ENCODE measurements around the gene OR2AG2. TPM values are rescaled to one million over a fixed set of nuclear protein-coding genes. Genes with fewer than 3 reads are reported as not detected.

OR2AG2 gene
- total RNA-seq, 4 donors from 2014 or later: 0.18 to 1.2 (median 0.85) TPM; not detected in 1

GRCh38 chr11:6717426-6717825, 54.4 kb downstream of the OR2AG2 start:
- DNase-seq: no peak
- H3K4me1 ChIP-seq: no peaks in the 10 kb centered on the region
- H3K27me3 ChIP-seq: no peaks in the 10 kb centered on the region
- H3K9me3 ChIP-seq: no peaks in the 10 kb centered on the region
- no peak overlapping the region for H3K4me3 ChIP-seq
- no peak overlapping the region for H3K27ac ChIP-seq
- TF ChIP-seq CTCF (IDR thresholded peaks at IDR 0.05) (no peak), POLR2A (IDR thresholded peaks at IDR 0.05) (no peak)
- H3K36me3 ChIP-seq: no peaks in the 10 kb centered on the region

Other genes starting within 250 kb of the OR2AG2 start
- 10 to 100 TPM; 11.4 to 28.9 (median 17.5) TPM for gene RRP8, start 168.4 kb downstream of the OR2AG2 start, total RNA-seq
- gene ILK, start 168.2 kb downstream of the OR2AG2 start, total RNA-seq: 100 to 1,000 TPM in 2 of 4 donors, 10 to 100 TPM in 2; 81.1 to 121 (median 97.3) TPM
- gene TAF10, start 159.8 kb downstream of the OR2AG2 start, total RNA-seq: 10 to 100 TPM; 55.9 to 90.8 (median 74.5) TPM
- gene TPP1, start 152.6 kb downstream of the OR2AG2 start, total RNA-seq: 100 to 1,000 TPM in 3 of 4 donors, 10 to 100 TPM in 1; 79.2 to 232 (median 134) TPM
- gene DCHS1, start 116.2 kb downstream of the OR2AG2 start, total RNA-seq: 10 to 100 TPM in 2 of 4 donors, 1 to 10 TPM in 2; 2.8 to 12.4 (median 9.7) TPM
- gene MRPL17, start 88.6 kb downstream of the OR2AG2 start, total RNA-seq: 10 to 100 TPM in 3 of 4 donors, 1 to 10 TPM in 1; 6.1 to 20.8 (median 16.6) TPM
- not detected for gene OR2AG1, start 11.0 kb upstream of the OR2AG2 start, total RNA-seq
- under 1 TPM in 2 of 4 donors, not detected in 2; 0.40 to 0.70 TPM for gene OR6A2, start 27.7 kb upstream of the OR2AG2 start, total RNA-seq
- gene OR10A5, start 73.7 kb upstream of the OR2AG2 start, total RNA-seq: not detected
- gene OR10A2, start 91.1 kb upstream of the OR2AG2 start, total RNA-seq: not detected
- not detected for gene OR10A4, start 104.6 kb upstream of the OR2AG2 start, total RNA-seq
- gene OR2D2, start 120.5 kb upstream of the OR2AG2 start, total RNA-seq: 1 to 10 TPM in 1 of 4 donors, under 1 TPM in 1, not detected in 2; 0.80 to 2.0 TPM
- not detected for gene OR2D3, start 149.0 kb upstream of the OR2AG2 start, total RNA-seq
- 10 to 100 TPM in 2 of 4 donors, 1 to 10 TPM in 2; 5.1 to 19.8 (median 10.4) TPM for gene ZNF215, start 154.4 kb upstream of the OR2AG2 start, total RNA-seq
- gene ZNF214, start 248.4 kb upstream of the OR2AG2 start, total RNA-seq: 1 to 10 TPM in 3 of 4 donors, under 1 TPM in 1; 0.76 to 3.3 (median 1.7) TPM
- 1 to 10 TPM in 1 of 4 donors, under 1 TPM in 1, not detected in 2; 0.27 to 1.7 TPM for gene NLRP14, start 248.5 kb upstream of the OR2AG2 start, total RNA-seq